BLaER1 treated with 17β-estradiol and CSF1 and Interleukin-3, amounts not matched to agents 10 nM and 100 nM (cell line): Measurements from ENCODE around the gene LRFN4.

Experiments used
- H3K27ac ChIP-seq, 11 experiments: shearing (Covaris generic); formaldehyde crosslinking; 2 replicates each; pipeline ENCODE4 v1.8.1; 2022
- H3K27me3 ChIP-seq, 11 experiments: shearing (Covaris generic); formaldehyde crosslinking; 2 replicates each; pipeline ENCODE4 v1.8.1; 2022
- H3K36me3 ChIP-seq, 11 experiments: shearing (Covaris generic); formaldehyde crosslinking; 2 replicates each; pipeline ENCODE4 v1.8.1; 2022
- H3K4me1 ChIP-seq, 10 experiments: shearing (Covaris generic); formaldehyde crosslinking; 2 replicates each; pipeline ENCODE4 v1.8.1; 2022
- H3K4me2 ChIP-seq, 11 experiments: shearing (Covaris generic); formaldehyde crosslinking; 2 replicates each; pipeline ENCODE4 v1.8.1; 2022
- H3K4me3 ChIP-seq, 10 experiments: shearing (Covaris generic); formaldehyde crosslinking; 2 replicates each; pipeline ENCODE4 v1.8.1; 2022
- H3K9ac ChIP-seq, 11 experiments: shearing (Covaris generic); formaldehyde crosslinking; 2 replicates each; pipeline ENCODE4 v1.8.1; 2022
- H3K9me3 ChIP-seq, 11 experiments: shearing (Covaris generic); formaldehyde crosslinking; replicated peaks in 1 of 11; 2 replicates each; pipeline ENCODE4 v1.8.1; 2022
- H4K20me1 ChIP-seq, 11 experiments: shearing (Covaris generic); formaldehyde crosslinking; 2 replicates each; pipeline ENCODE4 v1.8.1; 2022
- Cebpa-rat ChIP-seq, 11 experiments: shearing (Covaris generic); IDR thresholded peaks; 2 replicates each; pipeline ENCODE4 v1.8.1; 2022

LRFN4 gene

DNA sequence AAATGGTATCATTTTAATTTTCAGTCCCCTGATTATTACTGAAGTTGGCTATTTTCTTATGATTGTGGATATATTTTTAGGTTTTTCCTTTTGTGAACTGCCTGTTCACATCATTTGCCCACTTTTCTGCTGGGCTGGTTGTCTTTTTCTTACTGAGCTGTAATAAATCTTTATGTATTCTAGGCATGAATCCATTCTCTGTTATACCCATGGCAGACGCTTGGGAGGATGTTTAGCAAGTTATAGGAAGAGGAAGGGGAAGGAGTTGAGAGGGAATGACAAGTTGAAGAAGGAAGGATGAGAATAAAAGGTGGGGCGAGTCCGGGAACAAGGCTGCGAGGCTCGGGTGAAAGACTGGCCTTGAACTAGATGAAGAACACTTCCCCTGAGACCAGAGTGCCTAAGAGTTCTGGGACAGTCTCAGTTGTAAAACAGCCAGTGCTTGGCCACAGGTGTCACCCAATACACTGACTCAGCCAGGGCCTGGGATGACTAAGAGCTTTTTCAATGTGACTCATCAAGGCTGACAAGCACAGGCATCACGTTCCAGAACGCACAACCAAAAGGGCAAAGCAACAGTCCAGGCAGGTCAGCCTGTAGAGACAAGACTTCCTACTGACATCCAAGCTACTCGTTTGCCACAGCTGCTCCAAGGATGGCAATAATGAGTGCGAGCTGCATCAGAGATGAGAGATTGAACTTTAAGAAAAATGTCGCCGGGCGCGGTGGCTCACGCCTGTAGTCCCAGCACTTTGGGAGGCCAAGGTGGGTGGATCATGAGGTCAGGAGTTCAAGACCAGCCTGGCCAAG is 35.2 kb downstream of the LRFN4 start:
- Histone ChIP-seq H3K9me3 (no peaks in the 10 kb centered on the region), H3K4me3 (no peak overlapping the region), H3K9ac (no peak overlapping the region), H4K20me1 (peaks cover 0 to 18% (median 0%) of the 10 kb centered on the region in 11 experiments; a peak in 5 of 22 replicates), H3K36me3 (peaks cover 0 to 9% (median 0%) of the 10 kb centered on the region in 11 experiments; a peak in 1 of 22 replicates), H3K27me3 (no peaks in the 10 kb centered on the region), H3K4me1 (peaks cover 14 to 25% (median 22%) of the 10 kb centered on the region in 10 experiments; a peak in 19 of 20 replicates), H3K4me2 (peak overlapping the region in 5 of 11 experiments; percentile 25 to 54 (median 45); a peak in 8 of 22 replicates), H3K27ac (0 out of 22 replicates have a peak overlapping the region, but pooled peaks of 1 of the 11 experiments have one; percentile 13)
- TF ChIP-seq Cebpa-rat (IDR thresholded peaks at IDR 0.05): no peak

DNA sequence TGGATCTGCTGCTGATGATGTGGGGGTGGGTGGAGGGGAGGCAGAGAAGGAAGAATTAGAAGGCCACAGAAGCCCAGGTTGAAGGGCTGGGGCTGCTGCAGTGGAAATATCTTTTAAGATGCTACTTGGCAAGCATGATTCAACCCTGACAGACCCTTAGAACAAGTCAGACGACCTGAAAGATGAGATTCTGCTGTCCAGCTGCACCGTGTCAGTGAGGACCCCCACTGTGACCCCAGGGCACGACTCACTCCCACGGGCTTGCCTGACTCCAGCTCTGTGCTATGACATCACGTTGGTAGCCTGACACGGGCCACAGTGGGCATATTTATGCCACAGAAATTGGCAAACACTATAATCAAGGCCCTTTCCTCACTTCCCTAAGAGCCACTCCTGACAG is 36.0 kb downstream of the LRFN4 start:
- Histone ChIP-seq H3K27ac (no peak overlapping the region), H3K36me3 (peaks cover 0 to 8% (median 0%) of the 10 kb centered on the region in 11 experiments; a peak in 1 of 22 replicates), H3K4me3 (no peak overlapping the region), H3K9me3 (no peaks in the 10 kb centered on the region), H4K20me1 (peaks cover 0 to 20% (median 0%) of the 10 kb centered on the region in 11 experiments; a peak in 4 of 22 replicates), H3K27me3 (no peaks in the 10 kb centered on the region), H3K4me2 (0 out of 22 replicates have a peak overlapping the region, but pooled peaks of 1 of the 11 experiments have one; percentile 47), H3K9ac (no peak overlapping the region), H3K4me1 (peaks cover 14 to 25% (median 18%) of the 10 kb centered on the region in 10 experiments; a peak in 19 of 20 replicates)
- no peak for TF ChIP-seq Cebpa-rat (IDR thresholded peaks at IDR 0.05)

DNA sequence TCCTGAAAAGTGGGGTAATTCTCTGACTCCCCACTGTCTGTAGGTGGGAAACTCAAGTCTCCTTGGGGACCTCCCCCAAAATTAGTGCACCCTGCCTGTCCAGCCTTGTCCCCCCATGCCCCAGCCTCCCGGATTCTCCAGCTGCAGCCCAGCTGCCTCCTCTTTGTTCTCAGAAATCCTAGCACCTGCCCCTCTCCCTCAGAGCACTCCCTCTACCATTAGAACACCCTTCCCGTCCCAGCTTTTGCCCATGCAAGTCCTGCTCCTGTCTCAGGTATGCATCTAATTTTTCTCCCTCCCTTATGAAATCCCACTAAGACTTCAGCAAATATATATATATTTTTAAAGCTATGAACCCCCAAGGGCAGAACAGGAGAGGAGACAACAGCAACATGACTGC is 37.3 kb downstream of the LRFN4 start:
- no peak overlapping the region for H3K9ac ChIP-seq
- no peak overlapping the region for H3K27ac ChIP-seq
- peaks cover 0 to 23% (median 0%) of the 10 kb centered on the region in 11 experiments; a peak in 3 of 22 replicates for H4K20me1 ChIP-seq
- no peak for TF ChIP-seq Cebpa-rat (IDR thresholded peaks at IDR 0.05)
- H3K36me3 ChIP-seq: no peaks in the 10 kb centered on the region
- H3K4me2 ChIP-seq: no peak overlapping the region
- H3K9me3 ChIP-seq: no peaks in the 10 kb centered on the region
- H3K4me1 ChIP-seq: peaks cover 14 to 25% (median 18%) of the 10 kb centered on the region in 10 experiments; a peak in 19 of 20 replicates
- H3K4me3 ChIP-seq: no peak overlapping the region
- no peaks in the 10 kb centered on the region for H3K27me3 ChIP-seq

DNA sequence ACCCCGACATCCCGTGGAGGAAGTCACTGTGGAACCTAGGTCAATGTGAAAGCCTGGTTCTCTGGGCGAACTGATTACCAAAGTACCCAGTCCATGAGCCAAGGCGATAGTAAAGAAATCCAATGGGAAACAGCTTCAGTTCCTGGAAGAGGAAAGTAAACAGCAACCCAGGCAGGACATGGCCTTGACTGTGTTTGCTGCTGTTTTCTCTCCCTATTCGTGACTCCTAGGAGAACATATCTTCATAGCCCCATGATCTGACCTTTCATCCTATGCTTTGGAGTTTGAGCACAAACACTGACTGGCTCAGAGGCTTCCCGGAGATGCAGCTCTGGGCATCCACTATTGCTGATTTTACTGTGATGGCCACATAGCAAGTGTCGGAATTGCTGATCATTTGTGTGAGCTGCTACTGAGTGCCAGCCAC is 45.1 kb downstream of the LRFN4 start:
- no peaks in the 10 kb centered on the region; a peak in 1 of 20 replicates for H3K4me1 ChIP-seq

DNA sequence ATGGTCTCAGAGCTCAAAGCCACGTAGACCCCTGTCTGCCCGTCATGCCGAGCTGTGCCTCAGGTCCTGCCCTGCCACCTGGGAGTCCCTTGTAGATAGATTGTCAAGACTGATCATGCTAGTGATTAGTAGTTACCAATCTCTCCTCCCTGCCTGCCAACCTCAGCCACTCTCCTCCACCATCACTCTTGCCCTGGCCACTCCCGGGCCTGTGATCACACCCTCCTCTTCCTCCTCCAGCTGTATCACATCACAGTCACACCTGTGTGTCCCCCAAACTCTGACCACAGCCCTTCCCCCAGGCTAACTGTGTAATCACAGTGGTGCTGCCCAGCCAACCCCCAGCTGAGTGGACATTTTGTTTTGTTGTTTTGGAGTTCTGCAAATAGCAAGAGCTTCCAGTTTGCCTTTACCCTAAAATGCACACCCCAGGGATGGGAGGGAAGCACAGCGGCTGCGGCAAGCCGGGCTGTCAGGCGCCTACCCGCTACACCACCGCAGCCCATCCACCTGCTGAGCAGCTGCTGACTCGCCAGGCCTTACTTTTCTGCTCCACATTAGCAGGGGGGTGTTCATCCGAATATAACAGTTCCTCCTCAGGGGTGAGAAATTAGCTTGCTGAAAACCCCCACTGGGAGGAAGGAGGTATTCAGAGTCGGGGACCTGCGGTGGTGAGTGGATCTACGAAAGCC is 45.8 kb downstream of the LRFN4 start:
- H3K4me2 ChIP-seq: no peak overlapping the region
- H3K9ac ChIP-seq: no peak overlapping the region

More for the DNA sequence above, 45.1 kb downstream of the LRFN4 start:
- Histone ChIP-seq H3K36me3 (peaks cover 0 to 5% (median 0%) of the 10 kb centered on the region in 11 experiments; a peak in 3 of 22 replicates), H3K27me3 (no peaks in the 10 kb centered on the region), H3K9me3 (no peaks in the 10 kb centered on the region), H4K20me1 (peaks cover 0 to 22% (median 0%) of the 10 kb centered on the region in 11 experiments; a peak in 1 of 22 replicates), H3K27ac (no peak overlapping the region), H3K9ac (no peak overlapping the region), H3K4me2 (no peak overlapping the region), H3K4me3 (no peak overlapping the region)
- no peak for TF ChIP-seq Cebpa-rat (IDR thresholded peaks at IDR 0.05)

DNA sequence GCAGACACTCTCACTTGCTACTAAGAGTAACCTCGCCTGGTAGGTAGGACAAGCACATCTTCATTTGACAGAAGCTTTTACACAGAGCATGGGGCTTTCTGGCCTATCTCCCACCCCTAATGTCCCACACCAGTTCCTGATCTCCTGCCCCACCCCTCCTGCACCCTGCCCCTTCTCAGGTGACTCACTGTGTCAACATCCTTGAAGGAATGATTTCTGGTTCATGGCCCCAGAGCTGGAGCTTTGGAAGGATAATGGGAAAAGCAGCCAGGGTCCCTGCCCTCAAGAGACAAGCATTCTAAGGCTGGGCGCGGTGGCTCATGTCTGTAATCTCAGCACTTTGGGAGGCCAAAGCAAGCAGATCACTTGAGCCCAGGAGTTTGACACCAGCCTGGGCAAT is 47.2 kb downstream of the LRFN4 start:
- Histone ChIP-seq H4K20me1 (peaks cover 0 to 28% (median 0%) of the 10 kb centered on the region in 11 experiments; a peak in 2 of 22 replicates), H3K4me3 (no peak overlapping the region), H3K27ac (no peak overlapping the region), H3K9ac (no peak overlapping the region), H3K9me3 (no peaks in the 10 kb centered on the region), H3K27me3 (no peaks in the 10 kb centered on the region), H3K4me1 (no peaks in the 10 kb centered on the region; a peak in 1 of 20 replicates), H3K36me3 (peaks cover 0 to 14% (median 0%) of the 10 kb centered on the region in 11 experiments; a peak in 3 of 22 replicates), H3K4me2 (no peak overlapping the region)
- no peak for TF ChIP-seq Cebpa-rat (IDR thresholded peaks at IDR 0.05)

More for the DNA sequence above, 45.8 kb downstream of the LRFN4 start:
- Histone ChIP-seq H3K27me3 (no peaks in the 10 kb centered on the region), H3K4me1 (no peaks in the 10 kb centered on the region; a peak in 1 of 20 replicates), H3K36me3 (peaks cover 0 to 5% (median 0%) of the 10 kb centered on the region in 11 experiments; a peak in 3 of 22 replicates), H3K9me3 (no peaks in the 10 kb centered on the region), H3K4me3 (no peak overlapping the region), H3K27ac (no peak overlapping the region), H4K20me1 (peaks cover 0 to 26% (median 0%) of the 10 kb centered on the region in 11 experiments; a peak in 1 of 22 replicates)
- no peak for TF ChIP-seq Cebpa-rat (IDR thresholded peaks at IDR 0.05)

DNA sequence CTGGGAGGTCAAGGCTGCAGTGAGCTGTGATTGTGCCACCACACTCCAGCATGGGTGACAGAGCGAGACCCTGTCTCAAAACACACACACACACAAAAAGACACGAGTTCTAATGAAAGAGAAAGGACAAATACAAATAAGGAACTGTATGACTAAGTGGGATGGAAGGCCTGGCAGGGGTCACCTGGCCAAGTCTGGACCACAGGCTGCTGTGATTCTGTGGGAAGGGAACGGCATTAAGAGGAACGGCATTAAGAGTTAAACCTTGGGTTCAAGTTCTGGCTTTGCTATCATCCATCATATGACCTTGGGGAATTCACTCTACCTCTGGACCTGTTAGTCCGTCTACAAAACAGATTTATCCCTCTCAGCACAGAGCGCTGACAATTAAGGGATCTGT is 47.7 kb downstream of the LRFN4 start:
- peaks cover 0 to 28% (median 0%) of the 10 kb centered on the region in 11 experiments; a peak in 3 of 22 replicates for H4K20me1 ChIP-seq
- H3K9me3 ChIP-seq: no peaks in the 10 kb centered on the region
- no peak overlapping the region for H3K27ac ChIP-seq
- H3K4me2 ChIP-seq: no peak overlapping the region
- H3K9ac ChIP-seq: no peak overlapping the region
- H3K4me1 ChIP-seq: no peaks in the 10 kb centered on the region; a peak in 1 of 20 replicates
- H3K27me3 ChIP-seq: no peaks in the 10 kb centered on the region
- no peak overlapping the region for H3K4me3 ChIP-seq
- H3K36me3 ChIP-seq: peaks cover 0 to 19% (median 0%) of the 10 kb centered on the region in 11 experiments; a peak in 4 of 22 replicates
- TF ChIP-seq Cebpa-rat (IDR thresholded peaks at IDR 0.05): no peak

DNA sequence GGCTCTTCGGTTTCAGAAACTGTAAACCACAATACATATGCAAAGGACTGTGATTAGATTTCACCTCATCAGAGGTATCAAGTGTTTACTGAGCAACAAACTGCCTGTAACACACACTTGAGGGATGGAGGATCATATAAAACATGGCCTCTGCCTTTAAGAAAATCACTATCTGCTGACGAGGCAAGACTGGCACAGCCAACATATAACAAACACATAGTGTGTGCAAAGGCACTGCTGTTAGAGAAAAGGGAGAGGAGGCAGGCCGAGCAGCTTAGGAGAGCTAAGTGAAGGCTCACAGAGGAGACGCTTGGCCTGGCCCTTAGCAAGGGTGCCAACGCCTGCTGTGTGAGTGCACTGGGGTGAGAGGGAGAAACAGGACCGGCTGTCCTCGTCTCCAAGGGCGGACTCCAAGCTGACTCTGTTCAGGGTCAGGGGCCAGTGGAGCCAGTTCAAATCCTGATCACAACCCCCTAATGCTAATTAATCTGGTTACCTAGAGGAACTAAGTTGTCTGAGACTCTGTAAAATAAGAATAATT is 48.2 kb downstream of the LRFN4 start:
- Histone ChIP-seq H3K4me1 (no peaks in the 10 kb centered on the region; a peak in 1 of 20 replicates), H3K36me3 (peaks cover 0 to 24% (median 0%) of the 10 kb centered on the region in 11 experiments; a peak in 4 of 22 replicates), H3K27me3 (no peaks in the 10 kb centered on the region), H3K4me2 (no peak overlapping the region), H3K27ac (no peak overlapping the region), H3K9ac (no peak overlapping the region), H3K9me3 (no peaks in the 10 kb centered on the region), H3K4me3 (no peak overlapping the region), H4K20me1 (peaks cover 0 to 28% (median 0%) of the 10 kb centered on the region in 11 experiments; a peak in 3 of 22 replicates)
- TF ChIP-seq Cebpa-rat (IDR thresholded peaks at IDR 0.05): no peak
